Skeletal muscle tissue (tissue), 4 donors: Measurements from ENCODE around the gene RRP1B. TPM values are rescaled to one million over a fixed set of nuclear protein-coding genes. Genes with fewer than 3 reads are reported as not detected.
"Not testable (repeated sequence)": the region's sequence is repeated elsewhere in the genome, so short reads cannot be mapped to it uniquely, and the experiment has no call there.

ENCODE experiments used
- H3K27ac ChIP-seq: one replicate; pipeline ENCODE4 v1.7.0; 2013; ENCODE audit warnings: mild to moderate bottlenecking, low read depth, low read length, inconsistent platforms
- H3K27me3 ChIP-seq, 3 donors: one replicate each; pipeline ENCODE4 v1.7.0; 2013; ENCODE audit warnings: low read length in 3 of 3; ENCODE audit not compliant: control insufficient read depth in 3 of 3, insufficient read depth in 3 of 3
- H3K36me3 ChIP-seq, 3 donors: one replicate each; pipeline ENCODE4 v1.7.0; 2013; ENCODE audit warnings: low read length in 3 of 3; ENCODE audit not compliant: control insufficient read depth in 3 of 3, insufficient read depth in 3 of 3
- H3K4me1 ChIP-seq, 3 donors: one replicate each; pipeline ENCODE4 v1.7.0; 2013; ENCODE audit warnings: low read length in 3 of 3, mild to moderate bottlenecking in 3 of 3; ENCODE audit not compliant: control insufficient read depth in 3 of 3, insufficient read depth in 3 of 3
- H3K4me3 ChIP-seq, 3 donors: one replicate each; pipeline ENCODE4 v1.7.0; 2013; ENCODE audit warnings: low read length in 3 of 3
- H3K9ac ChIP-seq, 3 donors: one replicate each; pipeline ENCODE4 v1.7.0; 2013; ENCODE audit warnings: low read length in 3 of 3, mild to moderate bottlenecking in 3 of 3, moderate library complexity in 2 of 3, low read depth in 1 of 3
- H3K9me3 ChIP-seq, 3 donors: one replicate each; pipeline ENCODE4 v1.7.0; 2013; ENCODE audit warnings: low read length in 3 of 3; ENCODE audit not compliant: control insufficient read depth in 3 of 3
- total RNA-seq: library from RNA; depleted of rRNA; stranded (reverse); fragments of >200 nt; gene quantifications from one replicate; pipeline ENCODE4 v1.2.3, GENCODE V29; 2014
- donor health status: Osteomylitis.

The RRP1B gene
- total RNA-seq, 1 donor from 2014 or later, result 13.6 TPM

- H3K4me3 ChIP-seq, result no peak overlapping the region
- no peaks in the 10 kb centered on the region for H3K27me3 ChIP-seq
- H3K36me3 ChIP-seq, result peaks cover 41 to 56% (median 44%) of the 10 kb centered on the region in 3 donors
- no peak overlapping the region for H3K9ac ChIP-seq
- no peaks in the 10 kb centered on the region for H3K4me1 ChIP-seq
- no peaks in the 10 kb centered on the region for H3K9me3 ChIP-seq
- no peak overlapping the region for H3K27ac ChIP-seq
Observed at GRCh38 chr21:43694437-43695079, 35.2 kb downstream of the RRP1B start.

- Histone ChIP-seq H3K9me3 (no peaks in the 10 kb centered on the region), H3K4me1 (no peaks in the 10 kb centered on the region), H3K9ac (no peak overlapping the region), H3K4me3 (no peak overlapping the region), H3K36me3 (peaks cover 24 to 40% (median 28%) of the 10 kb centered on the region in 3 donors), H3K27me3 (no peaks in the 10 kb centered on the region), H3K27ac (no peak overlapping the region)
Observed at GRCh38 chr21:43696214-43696613, 36.9 kb downstream of the RRP1B start.

GRCh38 chr21:43697758-43698643 lies 38.6 kb downstream of the RRP1B start:
- Histone ChIP-seq H3K9me3 (no peaks in the 10 kb centered on the region), H3K27me3 (no peaks in the 10 kb centered on the region), H3K36me3 (peaks cover 15 to 26% (median 20%) of the 10 kb centered on the region in 3 donors), H3K4me1 (peaks cover 1 to 7% (median 5%) of the 10 kb centered on the region in 3 donors), H3K4me3 (no peak overlapping the region), H3K27ac (no peak overlapping the region), H3K9ac (no peak overlapping the region)

- not testable (repeated sequence) for H3K27me3 ChIP-seq, H3K9me3 ChIP-seq, H3K27ac ChIP-seq, H3K4me3 ChIP-seq, H3K9ac ChIP-seq
- Histone ChIP-seq H3K4me1 (peaks cover 6 to 15% (median 12%) of the 10 kb centered on the region in 3 donors), H3K36me3 (peaks cover 3 to 14% (median 10%) of the 10 kb centered on the region in 3 donors)
Observed at GRCh38 chr21:43699492-43699777, 40.1 kb downstream of the RRP1B start.

GRCh38 chr21:43699933-43700599 lies 40.7 kb downstream of the RRP1B start:
- Histone ChIP-seq H3K4me1 (peaks cover 6 to 15% (median 12%) of the 10 kb centered on the region in 3 donors), H3K4me3 (no peak overlapping the region), H3K27ac (no peak overlapping the region), H3K27me3 (no peaks in the 10 kb centered on the region), H3K36me3 (peaks cover 1 to 8% (median 6%) of the 10 kb centered on the region in 3 donors), H3K9ac (peak overlapping the region in 1 of 3 donors; percentile 43), H3K9me3 (no peaks in the 10 kb centered on the region)

GRCh38 chr21:43701936-43702784 lies 42.8 kb downstream of the RRP1B start:
- no peaks in the 10 kb centered on the region for H3K9me3 ChIP-seq
- no peaks in the 10 kb centered on the region for H3K36me3 ChIP-seq
- no peak overlapping the region for H3K27ac ChIP-seq
- peaks cover 6 to 15% (median 12%) of the 10 kb centered on the region in 3 donors for H3K4me1 ChIP-seq
- peak overlapping the region in 1 of 3 donors; percentile 9 for H3K4me3 ChIP-seq
- H3K27me3 ChIP-seq, result no peaks in the 10 kb centered on the region
- H3K9ac ChIP-seq, result peak overlapping the region in 1 of 3 donors; percentile 40

GRCh38 chr21:43702785-43703034 lies 43.4 kb downstream of the RRP1B start:
- no peaks in the 10 kb centered on the region for H3K9me3 ChIP-seq
- H3K27ac ChIP-seq, result no peak overlapping the region
- H3K4me1 ChIP-seq, result peaks cover 6 to 15% (median 12%) of the 10 kb centered on the region in 3 donors
- H3K36me3 ChIP-seq, result no peaks in the 10 kb centered on the region
- H3K27me3 ChIP-seq, result no peaks in the 10 kb centered on the region
- H3K4me3 ChIP-seq, result peak overlapping the region in 1 of 3 donors; percentile 9
- H3K9ac ChIP-seq, result peak overlapping the region in 2 of 3 donors; percentile 40 to 47

DNA sequence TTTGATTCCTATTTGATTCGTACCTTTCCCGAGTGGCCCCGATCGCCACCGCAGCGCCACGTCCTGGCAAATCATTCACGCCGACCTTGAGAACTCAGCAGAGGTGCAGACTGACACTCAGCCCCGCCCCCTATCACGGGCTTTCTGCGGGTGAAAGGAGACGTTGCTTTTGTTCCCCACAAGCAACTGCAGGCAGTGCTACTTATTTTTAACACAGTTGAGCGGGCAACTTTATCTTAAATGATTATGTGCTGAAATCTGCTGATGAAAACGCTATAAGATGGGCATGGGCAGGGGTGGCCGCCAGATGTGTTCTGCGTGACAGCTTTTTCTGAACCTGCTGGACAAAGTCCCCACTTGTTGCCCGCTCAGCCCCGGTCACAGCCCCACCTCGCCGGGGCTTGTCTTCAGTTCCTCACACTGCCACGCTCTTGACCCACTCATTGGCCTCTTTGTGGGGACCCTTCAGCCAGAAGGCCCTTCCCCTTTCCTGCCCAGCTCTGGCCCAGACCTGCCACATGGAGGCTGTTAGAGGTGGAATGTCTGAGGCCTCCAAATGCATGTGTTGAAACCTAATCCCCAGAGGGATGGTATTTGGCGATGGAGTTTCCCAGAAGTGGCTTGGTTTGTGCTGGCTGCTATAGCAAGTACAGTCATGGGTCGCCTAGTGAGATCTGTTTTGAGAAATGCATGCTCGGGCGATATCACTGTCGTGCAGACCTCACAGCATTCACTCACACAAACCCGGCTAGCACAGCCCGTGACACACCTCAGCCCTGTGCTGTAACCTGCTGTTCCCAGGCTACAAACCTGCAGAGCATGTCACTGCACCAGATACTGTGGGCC lies 43.9 kb downstream of the RRP1B start:
- Histone ChIP-seq H3K9me3 (no peaks in the 10 kb centered on the region), H3K4me1 (peaks cover 6 to 15% (median 12%) of the 10 kb centered on the region in 3 donors), H3K36me3 (no peaks in the 10 kb centered on the region), H3K27ac (no peak overlapping the region), H3K9ac (peak overlapping the region in 2 of 3 donors; percentile 47 to 54), H3K4me3 (peak overlapping the region in 1 of 3 donors; percentile 9), H3K27me3 (no peaks in the 10 kb centered on the region)

GRCh38 chr21:43707462-43707861 lies 48.1 kb downstream of the RRP1B start:
- Histone ChIP-seq H3K9me3 (no peaks in the 10 kb centered on the region), H3K4me3 (no peak overlapping the region), H3K36me3 (no peaks in the 10 kb centered on the region), H3K4me1 (peaks cover 10 to 15% (median 12%) of the 10 kb centered on the region in 3 donors), H3K27ac (no peak overlapping the region), H3K27me3 (no peaks in the 10 kb centered on the region), H3K9ac (no peak overlapping the region)
